GM12892 (cell line): ENCODE results near the gene TROAP.

Source experiments
- POLR2A ChIP-seq: IDR thresholded peaks from 2 replicates; pipeline ENCODE4 v1.6.1; 2011; ENCODE audit warnings: low read depth, low read length, control low read depth
- POLR2AphosphoS5 ChIP-seq: IDR thresholded peaks from 2 replicates; pipeline ENCODE4 v1.6.1; 2011; ENCODE audit warnings: low read depth, low read length, control low read depth
- TAF1 ChIP-seq: IDR thresholded peaks from 2 replicates; pipeline ENCODE4 v1.6.1; 2011; ENCODE audit warnings: low read depth, mild to moderate bottlenecking, control low read depth, low read length, borderline replicate concordance

DNA sequence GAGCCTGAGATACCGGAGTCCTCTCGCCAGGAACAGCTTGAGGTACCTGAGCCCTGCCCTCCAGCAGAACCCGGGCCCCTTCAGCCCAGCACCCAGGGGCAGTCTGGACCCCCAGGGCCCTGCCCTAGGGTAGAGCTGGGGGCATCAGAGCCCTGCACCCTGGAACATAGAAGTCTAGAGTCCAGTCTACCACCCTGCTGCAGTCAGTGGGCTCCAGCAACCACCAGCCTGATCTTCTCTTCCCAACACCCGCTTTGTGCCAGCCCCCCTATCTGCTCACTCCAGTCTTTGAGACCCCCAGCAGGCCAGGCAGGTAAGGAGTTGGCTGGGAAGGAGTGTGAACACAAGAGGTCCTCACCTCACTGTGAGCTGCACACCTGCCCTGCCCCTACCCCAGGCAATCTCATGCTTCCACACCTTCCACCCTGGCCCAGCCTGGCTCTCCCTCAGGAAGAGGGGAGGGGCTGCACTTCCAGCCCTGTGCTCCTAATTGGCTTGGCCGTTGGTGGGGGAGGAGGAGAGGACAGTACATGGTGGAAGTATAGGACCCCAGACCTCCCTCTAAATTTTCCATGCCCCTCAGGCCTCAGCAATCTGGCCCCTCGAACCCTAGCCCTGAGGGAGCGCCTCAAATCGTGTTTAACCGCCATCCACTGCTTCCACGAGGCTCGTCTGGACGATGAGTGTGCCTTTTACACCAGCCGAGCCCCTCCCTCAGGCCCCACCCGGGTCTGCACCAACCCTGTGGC, 7.8 kb downstream of the TROAP start:
- TF ChIP-seq POLR2A (no peak), POLR2AphosphoS5 (no peak), TAF1 (no peak)
